ENCODE data around the gene MICU2. TPM values are rescaled to one million over a fixed set of nuclear protein-coding genes. Genes with fewer than 3 reads are reported as not detected.

MICU2 gene
- total RNA-seq, 4 donors from 2014 or later: 83.3 to 130 (median 97.0) TPM

DNA sequence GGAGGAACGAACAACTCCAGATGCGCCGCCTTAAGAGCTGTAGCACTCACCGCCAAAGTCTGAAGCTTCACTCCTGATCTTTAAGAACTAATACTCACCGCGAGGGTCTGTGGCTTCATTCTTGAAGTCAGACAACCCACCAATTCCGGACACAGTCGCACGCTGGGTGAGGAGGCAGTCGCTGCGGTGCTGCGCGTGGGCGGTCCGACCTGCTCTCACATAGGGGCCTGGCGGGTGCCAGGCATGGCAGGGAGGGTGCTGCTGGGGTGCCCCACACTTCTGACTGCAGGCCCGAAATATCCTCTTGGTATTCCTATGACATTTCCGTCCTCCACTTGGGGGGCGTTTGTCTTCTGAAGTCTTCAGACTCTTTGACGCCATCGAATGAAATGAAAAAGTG is 7.4 kb upstream of the MICU2 start:
- 92% methylated on average over 9 of the region's 21 CpGs for WGBS
- Histone ChIP-seq H3K36me3 (no peaks in the 10 kb centered on the region), H3K4me1 (no peaks in the 10 kb centered on the region), H3K27ac (no peak overlapping the region), H3K9me3 (no peaks in the 10 kb centered on the region), H3K27me3 (peaks cover 9% of the 10 kb centered on the region), H3K4me3 (no peak overlapping the region)
- DNase-seq (ENCODE audit: low spot score in 2 of 2): no peak
- TF ChIP-seq EP300 (IDR thresholded peaks at IDR 0.05): no peak
- no peak for TF ChIP-seq POLR2AphosphoS5 (IDR thresholded peaks at IDR 0.05)
- TF ChIP-seq, protein P1, sequence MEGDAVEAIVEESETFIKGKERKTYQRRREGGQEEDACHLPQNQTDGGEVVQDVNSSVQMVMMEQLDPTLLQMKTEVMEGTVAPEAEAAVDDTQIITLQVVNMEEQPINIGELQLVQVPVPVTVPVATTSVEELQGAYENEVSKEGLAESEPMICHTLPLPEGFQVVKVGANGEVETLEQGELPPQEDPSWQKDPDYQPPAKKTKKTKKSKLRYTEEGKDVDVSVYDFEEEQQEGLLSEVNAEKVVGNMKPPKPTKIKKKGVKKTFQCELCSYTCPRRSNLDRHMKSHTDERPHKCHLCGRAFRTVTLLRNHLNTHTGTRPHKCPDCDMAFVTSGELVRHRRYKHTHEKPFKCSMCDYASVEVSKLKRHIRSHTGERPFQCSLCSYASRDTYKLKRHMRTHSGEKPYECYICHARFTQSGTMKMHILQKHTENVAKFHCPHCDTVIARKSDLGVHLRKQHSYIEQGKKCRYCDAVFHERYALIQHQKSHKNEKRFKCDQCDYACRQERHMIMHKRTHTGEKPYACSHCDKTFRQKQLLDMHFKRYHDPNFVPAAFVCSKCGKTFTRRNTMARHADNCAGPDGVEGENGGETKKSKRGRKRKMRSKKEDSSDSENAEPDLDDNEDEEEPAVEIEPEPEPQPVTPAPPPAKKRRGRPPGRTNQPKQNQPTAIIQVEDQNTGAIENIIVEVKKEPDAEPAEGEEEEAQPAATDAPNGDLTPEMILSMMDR (IDR thresholded peaks at IDR 0.05): no peak
- TF ChIP-seq POLR2A (IDR thresholded peaks at IDR 0.05): no peak

DNA sequence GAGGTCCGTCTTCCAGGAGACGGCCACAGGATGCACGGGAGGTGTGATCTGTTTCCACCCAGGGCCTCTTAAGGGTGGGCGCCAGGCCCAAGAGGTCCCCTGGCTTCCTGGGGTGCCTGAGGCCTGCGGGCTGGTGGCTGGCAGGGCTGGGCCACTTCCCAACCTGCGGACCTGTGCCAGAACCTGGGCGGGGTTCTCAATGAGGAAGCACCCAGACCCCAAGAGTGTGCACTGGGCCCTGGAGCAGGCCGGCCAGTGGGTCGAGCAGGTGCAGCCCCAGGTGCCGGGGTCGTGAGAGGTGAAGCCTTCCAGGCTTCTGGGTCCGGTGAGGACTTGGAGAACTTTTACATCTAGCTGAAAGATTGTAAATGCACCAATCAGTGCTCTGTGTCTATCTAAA is 6.7 kb upstream of the MICU2 start:
- H3K27ac ChIP-seq: no peak overlapping the region
- no peaks in the 10 kb centered on the region for H3K9me3 ChIP-seq
- H3K4me3 ChIP-seq: no peak overlapping the region
- no peak for TF ChIP-seq POLR2AphosphoS5 (IDR thresholded peaks at IDR 0.05)
- no peak for TF ChIP-seq EP300 (IDR thresholded peaks at IDR 0.05)
- TF ChIP-seq POLR2A (IDR thresholded peaks at IDR 0.05): no peak
- TF ChIP-seq, protein P1 (IDR thresholded peaks at IDR 0.05): no peak
- no peaks in the 10 kb centered on the region for H3K36me3 ChIP-seq
- peaks cover 10% of the 10 kb centered on the region for H3K27me3 ChIP-seq
- no peaks in the 10 kb centered on the region for H3K4me1 ChIP-seq
- no peak for DNase-seq (ENCODE audit: low spot score in 2 of 2)
- WGBS: 88% methylated on average over 6 of the region's 12 CpGs

DNA sequence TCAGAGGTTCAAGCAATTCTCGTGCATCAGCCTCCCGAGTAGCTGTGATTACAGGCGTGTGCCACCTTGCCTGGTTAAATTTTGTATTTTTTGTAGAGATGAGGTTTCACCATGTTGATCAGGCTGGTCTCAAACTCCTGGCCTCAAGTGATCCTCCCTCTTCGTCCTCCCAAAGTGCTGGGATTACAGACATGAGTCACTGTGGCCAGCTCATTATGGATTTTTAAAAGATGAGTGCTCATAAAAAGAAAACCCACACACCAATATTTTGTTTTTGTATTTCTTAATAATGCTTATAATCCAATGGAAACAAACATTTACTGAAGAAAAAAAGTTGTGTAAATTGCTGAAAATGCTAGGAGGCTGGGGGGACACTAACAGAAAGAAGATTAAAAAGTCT is 5.0 kb upstream of the MICU2 start:
- Histone ChIP-seq H3K27me3 (peaks cover 10% of the 10 kb centered on the region), H3K4me1 (peaks cover 6% of the 10 kb centered on the region), H3K4me3 (no peak overlapping the region), H3K27ac (no peak overlapping the region), H3K9me3 (no peaks in the 10 kb centered on the region), H3K36me3 (no peaks in the 10 kb centered on the region)
- TF ChIP-seq EP300 (IDR thresholded peaks at IDR 0.05) (no peak), POLR2AphosphoS5 (IDR thresholded peaks at IDR 0.05) (no peak), POLR2A (IDR thresholded peaks at IDR 0.05) (no peak)
- TF ChIP-seq, protein P1 (IDR thresholded peaks at IDR 0.05): no peak
- WGBS: 85% methylated on average over 4 of the region's 4 CpGs
- DNase-seq (ENCODE audit: low spot score in 2 of 2): no peak

DNA sequence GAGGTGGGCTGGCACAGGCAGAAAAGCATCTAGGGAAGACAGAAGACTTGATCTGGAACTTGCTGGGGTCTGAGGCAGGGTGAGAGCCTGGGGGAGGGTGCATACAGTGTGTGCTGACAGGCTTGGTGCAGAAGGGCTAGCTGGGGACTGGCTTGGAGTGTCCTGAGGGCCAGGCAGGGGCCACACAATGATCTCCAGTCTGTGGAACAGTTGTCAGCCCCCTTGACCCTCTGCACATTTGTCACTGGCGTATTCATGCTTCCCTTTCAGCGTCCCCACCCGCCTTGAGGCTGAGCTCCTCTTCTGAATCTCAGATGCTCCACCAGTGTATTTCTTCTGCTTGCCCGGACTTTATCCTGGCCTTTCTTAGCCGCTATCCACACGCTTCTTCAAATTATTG is 2.8 kb upstream of the MICU2 start:
- H3K9me3 ChIP-seq: no peaks in the 10 kb centered on the region
- WGBS: 56% methylated on average over 6 of the region's 6 CpGs
- no peaks in the 10 kb centered on the region for H3K36me3 ChIP-seq
- DNase-seq (ENCODE audit: low spot score in 2 of 2): no peak
- TF ChIP-seq EP300 (IDR thresholded peaks at IDR 0.05): no peak
- TF ChIP-seq POLR2A (IDR thresholded peaks at IDR 0.05): no peak
- TF ChIP-seq POLR2AphosphoS5 (IDR thresholded peaks at IDR 0.05): no peak
- TF ChIP-seq, protein P1 (IDR thresholded peaks at IDR 0.05): no peak
- H3K4me1 ChIP-seq: peaks cover 17% of the 10 kb centered on the region
- peaks cover 10% of the 10 kb centered on the region for H3K27me3 ChIP-seq
- no peak overlapping the region for H3K4me3 ChIP-seq
- no peak overlapping the region for H3K27ac ChIP-seq

DNA sequence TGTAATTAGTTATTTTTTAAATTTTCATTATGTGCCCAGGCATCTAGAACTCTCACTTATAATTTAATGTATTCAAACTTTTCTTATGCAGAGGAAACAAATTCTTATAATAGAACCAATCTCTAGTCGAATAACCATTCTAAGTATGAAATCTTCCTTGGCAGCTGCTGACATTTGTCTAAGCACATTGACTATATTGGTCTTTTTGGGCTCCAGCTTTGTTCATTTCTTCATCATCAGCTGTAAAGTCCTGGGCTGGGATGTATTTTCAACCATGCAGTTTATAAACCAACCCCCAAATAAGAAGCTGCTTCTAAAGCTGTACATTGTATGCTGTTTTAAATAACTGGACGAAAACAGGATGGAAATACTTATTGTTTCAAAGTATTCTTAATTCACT is 2.3 kb upstream of the MICU2 start:
- no peak overlapping the region for H3K27ac ChIP-seq
- 80% methylated on average over 2 of the region's 2 CpGs for WGBS
- no peak for DNase-seq (ENCODE audit: low spot score in 2 of 2)
- H3K27me3 ChIP-seq: peaks cover 10% of the 10 kb centered on the region
- TF ChIP-seq POLR2A (IDR thresholded peaks at IDR 0.05) (no peak), POLR2AphosphoS5 (IDR thresholded peaks at IDR 0.05) (no peak), EP300 (IDR thresholded peaks at IDR 0.05) (no peak)
- TF ChIP-seq, protein P1 (IDR thresholded peaks at IDR 0.05): no peak
- H3K9me3 ChIP-seq: no peaks in the 10 kb centered on the region
- H3K4me3 ChIP-seq: no peak overlapping the region
- peaks cover 21% of the 10 kb centered on the region for H3K4me1 ChIP-seq
- no peaks in the 10 kb centered on the region for H3K36me3 ChIP-seq

Data from suprapubic skin (tissue), 4 donors.